Measurements from ENCODE around the gene EPS15. TPM values are rescaled to one million over a fixed set of nuclear protein-coding genes. Genes with fewer than 3 reads are reported as not detected.
A peak's percentile ranks its signal among the peaks of the same experiment; 100 is the strongest.

The EPS15 gene
- total and polyA plus RNA-seq, 2 of the 13 experiments (the other 11 are each of a cell fraction or from before 2014, with no cell fraction given), result 14.3 to 19.3 TPM

GRCh38 chr1:51336004-51336403 is 183.1 kb downstream of the EPS15 start (continued):
- TF ChIP-seq HINFP (CRISPR knock-in tag; IDR thresholded peaks at IDR 0.05; ENCODE audit: low read depth) (no peak), ZNF350 (CRISPR knock-in tag; IDR thresholded peaks at IDR 0.05; ENCODE audit: borderline replicate concordance, low read depth) (no peak), CBX1 (IDR thresholded peaks at IDR 0.05; ENCODE audit: low read depth) (no peak), ZNF383 (CRISPR knock-in tag; IDR thresholded peaks at IDR 0.05; ENCODE audit: borderline replicate concordance) (no peak), SKI (IDR thresholded peaks at IDR 0.05; ENCODE audit: partially characterized antibody) (no peak), ATF4 (CRISPR knock-in tag; IDR thresholded peaks at IDR 0.05) (no peak), MEF2D (CRISPR knock-in tag; IDR thresholded peaks at IDR 0.05) (no peak), ZNF253 (CRISPR knock-in tag; IDR thresholded peaks at IDR 0.05; ENCODE audit: borderline replicate concordance) (no peak)

GRCh38 chr1:51331206-51332100 is 187.6 kb downstream of the EPS15 start:
- ATAC-seq (peak; percentile 74), FAIRE-seq (peak; percentile 57), DNase-seq (ENCODE audit: low spot score) (peak; percentile 62)
- no TSS peak for BruUV-seq (replicated peaks)
- no peaks in the 10 kb centered on the region for H3K79me2 ChIP-seq (ENCODE audit: insufficient read depth, low read length)
- peak overlapping the region; percentile 100 for H3K4me2 ChIP-seq (ENCODE audit: low read depth, low read length)
- intact Hi-C loops (cut with micrococcal nuclease; ENCODE audit: unreplicated experiment), result no loop called here
- no peak overlapping the region for H3K27ac ChIP-seq (ENCODE audit: extremely low read length, insufficient read depth, low read length)
- in situ Hi-C loops (cut with HindIII; ENCODE audit: extremely low pct_ligation_motif_present, low pct_unique_long_range_greater_than_20kb), result no loop called here
- H3K36me3 ChIP-seq (replicated peaks in 1 of 2; ENCODE audit: control insufficient read depth in 1 of 2, insufficient read depth in 2 of 2, low read length in 2 of 2), result no peaks in the 10 kb centered on the region
- H3K9ac ChIP-seq (ENCODE audit: insufficient read depth, low read depth, low read length), result peak overlapping the region; percentile 13; the same call in 1 of the 2 replicates
- CTCF ChIA-PET (ENCODE audit: low intra/inter-chr PET ratio, low total read pairs), result no interaction called here
- H3K27me3 ChIP-seq (ENCODE audit: control insufficient read depth in 1 of 2, insufficient read depth in 2 of 2, low read length in 2 of 2), result peaks cover 0 to 19% of the 10 kb centered on the region in 2 experiments; a peak in 2 of 5 replicates
- no peaks in the 10 kb centered on the region for H4K20me1 ChIP-seq (ENCODE audit: insufficient read depth, low read length)
- H3K4me3 ChIP-seq (replicated peaks in 1 of 3; ENCODE audit: insufficient read depth in 1 of 3, low read depth in 2 of 3, low read length in 3 of 3), result peak overlapping the region; percentile 65 to 79 (median 73); a peak in 5 of 6 replicates
- peaks cover 34% of the 10 kb centered on the region for H3K4me1 ChIP-seq (ENCODE audit: insufficient read depth, low read length)
- H2AFZ ChIP-seq (ENCODE audit: low read length), result peak overlapping the region; percentile 77
- WGBS (ENCODE audit: low lambda C conversion rate), result 8% methylated on average over 7 of the region's 7 CpGs
- H3K9me3 ChIP-seq (ENCODE audit: low read length), result no peaks in the 10 kb centered on the region
- POLR2A ChIA-PET, result interaction anchor here (0.8 kb wide), 1 partner anchor 17 kb away, joined by 3 read pairs; no protein-coding TSS in a partner anchor
- no peak for TF ChIP-seq ATAD3A (CRISPR knock-in tag; IDR thresholded peaks at IDR 0.05)
- peak; percentile 62 for TF ChIP-seq ZMYM3 (CRISPR knock-in tag; IDR thresholded peaks at IDR 0.05)
- TF ChIP-seq RXRB (CRISPR knock-in tag; IDR thresholded peaks at IDR 0.05; ENCODE audit: borderline replicate concordance), result peak; percentile 32; the same call in 1 of the 2 replicates
- TF ChIP-seq ZNF205 (CRISPR knock-in tag; IDR thresholded peaks at IDR 0.05), result 0 out of 2 replicates have a peak, but pooled peaks have one; percentile 33
- TF ChIP-seq HMGXB4 (CRISPR knock-in tag; IDR thresholded peaks at IDR 0.05; ENCODE audit: borderline replicate concordance in 1 of 2, low read depth in 1 of 2), result 0 out of 4 replicates have a peak, but pooled peaks of 1 of the 2 experiments have one; percentile 25
- TF ChIP-seq KMT2A (CRISPR knock-in tag; IDR thresholded peaks at IDR 0.05), result no peak
- 0 out of 2 replicates have a peak, but pooled peaks have one; percentile 15 for TF ChIP-seq ELF3 (CRISPR knock-in tag; IDR thresholded peaks at IDR 0.05)
- TF ChIP-seq ZBTB14 (CRISPR knock-in tag; IDR thresholded peaks at IDR 0.05), result no peak
